Gastroesophageal sphincter (tissue), 3 donors: ENCODE measurements around the gene BANP.
"Not testable (repeated sequence)": the region's sequence is repeated elsewhere in the genome, so short reads cannot be mapped to it uniquely, and the experiment has no call there.

Experiments
- CTCF ChIP-seq, 4 experiments: fragments of 200-600 bp in 2 of 4; fragments of 450-650 bp in 2 of 4; sonication (generic) in 1 of 4; IDR thresholded peaks; one replicate each; pipeline ENCODE4 v1.5.1; 2017 to 2019; ENCODE audit warnings: antibody characterized with exemption in 4 of 4, mild to moderate bottlenecking in 2 of 4, moderate library complexity in 2 of 4
- EP300 ChIP-seq: sonication (generic); formaldehyde crosslinking; IDR thresholded peaks from one replicate; pipeline ENCODE4 v1.6.1; 2017; ENCODE audit warnings: antibody characterized with exemption, mild to moderate bottlenecking
- POLR2A ChIP-seq, 2 donors: fragments of 450-650 bp; IDR thresholded peaks; one replicate each; pipeline ENCODE4 v1.6.1; 2017; ENCODE audit warnings: antibody characterized with exemption in 2 of 2, mild to moderate bottlenecking in 2 of 2, moderate library complexity in 1 of 2
- POLR2AphosphoS5 ChIP-seq: sonication (generic); formaldehyde crosslinking; IDR thresholded peaks from one replicate; pipeline ENCODE4 v1.6.1; 2017; ENCODE audit warnings: antibody characterized with exemption

- TF ChIP-seq CTCF (IDR thresholded peaks at IDR 0.05); POLR2AphosphoS5; POLR2A (IDR thresholded peaks at IDR 0.05); EP300: not testable (repeated sequence)
These were observed 77.1 kb downstream of the BANP start for GRCh38 chr16:88028177-88028930.
